HG03469 (cell line): ENCODE measurements around the gene SLC48A1.

Source experiments
- ATAC-seq: cut with Tn5 transposase; IDR thresholded peaks from one replicate; pipeline ENCODE4 v1.9.1; 2021; ENCODE audit warnings: mild to moderate bottlenecking, moderate library complexity, moderate number of reproducible peaks; ENCODE audit not compliant: unreplicated experiment

Gene SLC48A1

DNA sequence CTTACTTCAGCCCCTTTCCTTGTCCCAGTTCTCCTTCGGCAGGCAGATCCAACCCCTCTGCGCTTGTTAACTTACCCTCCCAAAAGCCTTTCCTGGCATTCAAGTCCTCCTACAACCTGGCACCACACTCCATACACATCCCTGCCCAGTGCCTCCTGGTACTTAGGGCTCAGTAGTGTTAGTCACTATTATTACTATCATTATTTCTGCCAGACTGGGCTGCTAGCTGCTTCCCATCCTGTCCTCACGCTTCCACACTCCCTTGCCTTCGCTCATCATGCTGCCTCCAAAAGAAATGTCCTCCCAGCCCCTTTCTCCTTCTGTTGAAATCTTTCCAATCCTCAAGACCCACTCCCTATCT lies 48.3 kb downstream of the SLC48A1 start:
- ATAC-seq: no peak

DNA sequence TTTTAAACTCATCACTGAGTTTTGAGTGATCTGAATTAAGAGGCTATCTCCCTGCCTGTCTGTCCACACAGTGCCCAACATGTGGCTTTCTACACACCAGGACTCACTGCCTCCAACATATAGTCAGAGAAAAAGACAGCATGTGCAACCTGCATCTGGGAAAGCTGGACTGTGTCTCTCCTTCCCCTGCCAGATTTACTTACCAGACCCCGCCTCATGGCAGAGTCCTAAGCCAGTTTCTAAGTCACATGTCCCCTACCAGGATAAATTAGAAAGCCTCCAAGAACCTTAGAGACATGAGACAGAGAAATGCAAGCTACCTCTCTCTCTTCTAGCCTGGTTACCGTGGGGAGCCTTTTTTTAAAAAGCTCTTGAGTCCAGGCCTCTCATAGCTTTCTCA lies 49.4 kb downstream of the SLC48A1 start:
- no peak for ATAC-seq

DNA sequence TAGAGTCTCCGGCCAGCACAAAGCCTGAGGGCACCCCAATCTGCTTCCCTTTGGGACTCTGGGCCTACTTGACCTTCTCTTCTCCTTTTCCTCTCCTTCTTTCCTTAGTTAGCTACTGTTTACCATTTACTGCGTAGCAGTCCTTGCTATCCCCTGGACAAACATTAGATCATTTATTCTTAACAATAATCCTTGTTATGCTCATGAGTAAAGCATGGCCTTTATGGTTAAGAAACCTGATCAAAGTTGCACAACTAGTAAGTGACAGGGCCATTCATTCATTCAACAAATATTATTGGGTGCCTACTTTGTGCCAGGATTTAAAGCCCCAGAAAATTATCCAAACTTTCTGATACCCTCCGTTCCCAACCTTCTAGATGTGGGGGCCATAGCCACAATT lies 49.8 kb downstream of the SLC48A1 start:
- ATAC-seq: no peak

- no peak for ATAC-seq
Observed at GRCh38 chr12:47823422-47824086, 50.5 kb downstream of the SLC48A1 start.

DNA sequence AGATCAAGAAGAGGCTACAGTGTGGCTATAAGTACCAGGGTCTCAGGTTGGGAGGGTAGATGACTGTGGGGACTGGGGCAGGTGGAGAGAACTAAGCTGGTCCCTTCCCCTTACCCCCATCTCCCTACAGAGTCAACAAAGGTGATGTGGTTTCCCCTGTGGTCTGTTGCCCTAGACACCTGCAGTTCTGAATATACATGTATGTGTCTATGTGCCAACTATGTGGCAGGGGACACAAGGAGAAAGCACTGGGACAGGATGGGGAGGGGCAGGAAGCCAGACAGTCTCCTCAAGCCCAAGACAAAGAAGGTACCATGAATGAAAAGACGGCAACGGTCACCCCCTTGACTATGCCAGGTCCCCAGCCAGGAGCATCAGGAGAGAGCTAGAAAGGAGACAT lies 51.2 kb downstream of the SLC48A1 start:
- no peak for ATAC-seq

GRCh38 chr12:47824635-47825034 lies 51.6 kb downstream of the SLC48A1 start:
- ATAC-seq: no peak

DNA sequence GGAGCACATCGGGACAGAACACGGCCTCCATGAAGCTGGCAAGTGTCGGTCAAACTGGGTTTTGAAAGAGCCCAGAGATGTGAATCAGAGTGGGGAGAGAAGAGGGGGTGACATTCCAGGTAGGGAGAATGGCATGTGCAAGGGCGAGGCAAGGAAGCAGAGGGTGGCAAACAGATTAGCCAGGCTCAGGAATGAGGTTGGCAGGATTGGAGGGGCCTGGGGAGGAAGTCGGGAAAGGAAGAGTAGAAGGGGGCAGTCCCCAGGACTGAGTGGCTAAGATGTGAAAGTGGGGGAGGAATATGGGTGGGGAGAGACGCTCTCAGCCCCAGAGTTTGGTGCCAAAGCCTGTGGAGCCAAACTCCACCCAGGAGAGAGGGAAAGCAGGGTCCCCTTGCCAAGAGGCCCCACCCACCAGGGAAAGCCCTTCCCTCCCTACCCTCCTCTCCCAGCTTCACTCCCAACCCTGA lies 52.2 kb downstream of the SLC48A1 start:
- no peak for ATAC-seq

GRCh38 chr12:47828008-47828975 lies 55.3 kb downstream of the SLC48A1 start:
- no peak for ATAC-seq

DNA sequence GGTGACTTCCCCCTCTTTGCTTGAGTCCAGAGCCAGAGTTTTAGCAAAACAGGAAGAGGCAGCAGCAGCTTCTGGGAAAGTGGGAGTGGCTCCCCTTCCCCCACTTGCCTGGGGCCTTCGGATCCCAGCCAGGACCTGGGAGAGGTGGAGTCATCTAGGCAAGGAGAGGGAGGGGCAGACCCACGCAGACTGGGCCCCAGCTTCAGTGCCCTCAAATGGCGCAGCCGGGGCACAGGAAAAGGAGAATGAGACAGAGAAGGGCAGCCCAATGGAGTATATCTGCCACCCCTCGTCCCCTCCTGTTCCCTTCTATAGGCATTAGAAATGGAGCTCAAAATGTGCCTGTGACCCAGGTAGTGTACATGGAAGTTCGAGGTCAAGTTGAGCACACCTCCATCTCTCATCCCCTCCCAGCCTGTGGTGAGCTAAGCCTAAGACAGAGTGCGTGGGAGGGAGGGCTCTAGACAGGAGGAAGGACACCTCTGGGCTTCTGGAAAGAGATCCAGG lies 56.0 kb downstream of the SLC48A1 start:
- ATAC-seq: no peak

DNA sequence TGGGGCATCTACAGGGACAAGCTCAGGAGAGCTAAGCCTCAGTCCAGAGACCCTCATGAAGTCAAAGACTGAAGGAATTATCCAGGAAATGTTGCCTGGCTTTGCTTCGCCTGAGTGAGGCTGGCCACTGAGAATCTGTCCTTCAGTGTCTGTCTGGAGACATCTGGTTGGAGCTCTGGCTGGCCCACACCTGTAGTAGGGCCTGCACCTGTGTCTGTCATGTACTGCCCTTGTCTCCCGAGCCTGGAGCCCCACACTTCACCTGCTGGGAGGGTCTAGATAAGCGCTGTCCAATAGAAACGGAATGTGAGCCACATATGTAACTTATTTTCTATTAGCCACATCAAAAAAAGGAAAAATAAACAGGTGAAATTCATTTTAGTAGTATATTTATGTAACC lies 56.5 kb downstream of the SLC48A1 start:
- ATAC-seq: no peak
